ENCODE results near the gene PXN. TPM values are rescaled to one million over a fixed set of nuclear protein-coding genes. Genes with fewer than 3 reads are reported as not detected.
"Not testable (repeated sequence)": the region's sequence is repeated elsewhere in the genome, so short reads cannot be mapped to it uniquely, and the experiment has no call there.

PXN gene
- total RNA-seq, 2 experiments from 2014 or later: 229 to 230 TPM

GRCh38 chr12:120197542-120197887 is 68.0 kb downstream of the PXN start:
- intact Hi-C loops (cut with DNase I, micrococcal nuclease): loop anchor here in 1 of 2 experiments (10.0 kb wide), 3 partner anchors 213 to 487 kb away; partner anchors contain the start of genes BICDL1, MLEC and SRSF9
- no peaks in the 10 kb centered on the region for H3K9me3 Mint-ChIP-seq
- CTCF ChIA-PET: no interaction called here
- H3K4me1 Mint-ChIP-seq (ENCODE audit: low read depth): peaks cover 60% of the 10 kb centered on the region
- no peaks in the 10 kb centered on the region for H3K9me3 ChIP-seq (ENCODE audit: control insufficient read depth in 1 of 2, insufficient read depth in 1 of 2, low read length in 2 of 2)
- H3K27ac Mint-ChIP-seq: peak overlapping the region; percentile 75
- H3K36me3 Mint-ChIP-seq (ENCODE audit: low read depth): peaks cover 63% of the 10 kb centered on the region
- H3K4me1 ChIP-seq (ENCODE audit: insufficient read depth, low read length): peaks cover 67% of the 10 kb centered on the region
- H3K4me3 Mint-ChIP-seq: peak overlapping the region; percentile 69
- peaks cover 42% of the 10 kb centered on the region for H3K36me3 ChIP-seq (ENCODE audit: insufficient read depth, low read length)
- H3K27ac ChIP-seq (ENCODE audit: low read depth in 1 of 2, low read length in 2 of 2): no peak overlapping the region
- POLR2A ChIA-PET: interaction anchor here (2.6 kb wide), 1 partner anchor 94 kb away, joined by 13 read pairs; the partner anchor contains the start of gene RNU4-2
- no peak for ATAC-seq (ENCODE audit: poor library complexity)
- no peaks in the 10 kb centered on the region for H3K27me3 ChIP-seq (ENCODE audit: control insufficient read depth in 1 of 2, insufficient read depth in 2 of 2, low read length in 2 of 2)
- no peak overlapping the region for H3K4me3 ChIP-seq (ENCODE audit: low read length)
- TF ChIP-seq CTCF (IDR thresholded peaks at IDR 0.05): no peak
- no peak for DNase-seq
- no peaks in the 10 kb centered on the region for H3K27me3 Mint-ChIP-seq

- not testable (repeated sequence) for H3K27me3 Mint-ChIP-seq; H3K9me3 ChIP-seq (ENCODE audit: control insufficient read depth in 1 of 2, insufficient read depth in 1 of 2, low read length in 2 of 2); DNase-seq; ATAC-seq (ENCODE audit: poor library complexity); H3K9me3 Mint-ChIP-seq; H3K27me3 ChIP-seq (ENCODE audit: control insufficient read depth in 1 of 2, insufficient read depth in 2 of 2, low read length in 2 of 2); H3K27ac ChIP-seq (ENCODE audit: low read depth in 1 of 2, low read length in 2 of 2); H3K4me3 ChIP-seq (ENCODE audit: low read length)
- ChIA-PET POLR2A (interaction anchor here (2.6 kb wide), 1 partner anchor 95 kb away, joined by 13 read pairs; the partner anchor contains the start of gene RNU4-2), CTCF (interaction anchor here (1.3 to 1.7 kb wide), 2 partner anchors 69 to 105 kb away, joined by 4 to 5 read pairs; partner anchors contain the start of genes PXN and SIRT4)
- peak overlapping the region; percentile 75 for H3K27ac Mint-ChIP-seq
- H3K4me3 Mint-ChIP-seq: peak overlapping the region; percentile 69
- H3K36me3 ChIP-seq (ENCODE audit: insufficient read depth, low read length): peaks cover 42% of the 10 kb centered on the region
- peaks cover 61% of the 10 kb centered on the region for H3K4me1 ChIP-seq (ENCODE audit: insufficient read depth, low read length)
- intact Hi-C loops (cut with DNase I, micrococcal nuclease): loop anchor here in 1 of 2 experiments (10.0 kb wide), 3 partner anchors 212 to 488 kb away; partner anchors contain the start of genes BICDL1, MLEC and SRSF9
- peaks cover 58% of the 10 kb centered on the region for H3K4me1 Mint-ChIP-seq (ENCODE audit: low read depth)
- H3K36me3 Mint-ChIP-seq (ENCODE audit: low read depth): peaks cover 66% of the 10 kb centered on the region
Measured at GRCh38 chr12:120196817-120197541, 68.6 kb downstream of the PXN start.

- Histone ChIP-seq H3K27me3 (ENCODE audit: control insufficient read depth in 1 of 2, insufficient read depth in 2 of 2, low read length in 2 of 2) (no peaks in the 10 kb centered on the region), H3K9me3 (ENCODE audit: control insufficient read depth in 1 of 2, insufficient read depth in 1 of 2, low read length in 2 of 2) (no peaks in the 10 kb centered on the region), H3K4me3 (ENCODE audit: low read length) (no peak overlapping the region), H3K27ac (ENCODE audit: low read depth in 1 of 2, low read length in 2 of 2) (no peak overlapping the region), H3K4me1 (ENCODE audit: insufficient read depth, low read length) (peaks cover 58% of the 10 kb centered on the region), H3K36me3 (ENCODE audit: insufficient read depth, low read length) (peaks cover 46% of the 10 kb centered on the region)
- peak overlapping the region; percentile 80 for H3K4me3 Mint-ChIP-seq
- peaks cover 72% of the 10 kb centered on the region for H3K36me3 Mint-ChIP-seq (ENCODE audit: low read depth)
- H3K27me3 Mint-ChIP-seq: no peaks in the 10 kb centered on the region
- H3K27ac Mint-ChIP-seq: no peak overlapping the region
- H3K4me1 Mint-ChIP-seq (ENCODE audit: low read depth): peaks cover 61% of the 10 kb centered on the region
- CTCF ChIA-PET: interaction anchor here (0.9 to 1.7 kb wide), 3 partner anchors 26 to 106 kb away, joined by 3 to 5 read pairs (median 4); partner anchors contain the start of genes PXN and SIRT4
- POLR2A ChIA-PET: interaction anchor here (1.4 to 2.6 kb wide), 2 partner anchors 31 to 95 kb away, joined by 3 to 13 read pairs; partner anchors contain the start of gene RNU4-2
- intact Hi-C loops (cut with DNase I, micrococcal nuclease): loop anchor here in 1 of 2 experiments (10.0 kb wide), 3 partner anchors 212 to 488 kb away; partner anchors contain the start of genes BICDL1, MLEC and SRSF9
- TF ChIP-seq CTCF (IDR thresholded peaks at IDR 0.05): no peak
- ATAC-seq (ENCODE audit: poor library complexity): no peak
- no peaks in the 10 kb centered on the region for H3K9me3 Mint-ChIP-seq
- no peak for DNase-seq
Measured at GRCh38 chr12:120196363-120196762, 69.2 kb downstream of the PXN start.
